Measurements from ENCODE around the gene UBA3.

Gene UBA3

GRCh38 chr3:69065318-69065964 lies 14.7 kb downstream of the UBA3 start:
- no peak for DNase-seq

- no peak for DNase-seq
Observed at GRCh38 chr3:69063636-69064035, 16.5 kb downstream of the UBA3 start.

- no peak for DNase-seq
Observed at GRCh38 chr3:69059688-69060087, 20.5 kb downstream of the UBA3 start.

GRCh38 chr3:69058947-69059224 lies 21.3 kb downstream of the UBA3 start:
- DNase-seq, result no peak

- no peak for DNase-seq
Observed at GRCh38 chr3:69058180-69058946, 21.8 kb downstream of the UBA3 start.

GRCh38 chr3:69052472-69052898 lies 27.7 kb downstream of the UBA3 start:
- no peak for DNase-seq

GRCh38 chr3:69051756-69052471 lies 28.3 kb downstream of the UBA3 start, which contains the start of gene TMF1:
TSS of gene TMF1 (minus strand) at chr3:69052333. CDS start at chr3:69052086, 247 bp downstream.
- DNase-seq, result peak; percentile 95

GRCh38 chr3:69048990-69049389 lies 31.2 kb downstream of the UBA3 start:
- DNase-seq, result no peak

- no peak for DNase-seq
Observed at GRCh38 chr3:69044608-69045007, 35.6 kb downstream of the UBA3 start.

- DNase-seq, result no peak
Observed at GRCh38 chr3:69033470-69033869, 46.7 kb downstream of the UBA3 start.

GRCh38 chr3:69032737-69033136 lies 47.4 kb downstream of the UBA3 start:
- no peak for DNase-seq

GRCh38 chr3:69032142-69032541 lies 48.0 kb downstream of the UBA3 start:
- DNase-seq, result no peak

- DNase-seq, result no peak
Observed at GRCh38 chr3:69031635-69032034, 48.5 kb downstream of the UBA3 start.

- DNase-seq, result no peak
Observed at GRCh38 chr3:69020857-69021256, 59.3 kb downstream of the UBA3 start.

- no peak for DNase-seq
Observed at GRCh38 chr3:69020424-69020823, 59.7 kb downstream of the UBA3 start.

GRCh38 chr3:69016901-69017300 lies 63.3 kb downstream of the UBA3 start:
- no peak for DNase-seq

GRCh38 chr3:69016102-69016501 lies 64.1 kb downstream of the UBA3 start:
- no peak for DNase-seq

GRCh38 chr3:69014022-69014580 lies 66.1 kb downstream of the UBA3 start:
- no peak for DNase-seq

GRCh38 chr3:69013253-69014021 lies 66.7 kb downstream of the UBA3 start, which contains the start of gene EOGT:
TSS of gene EOGT (minus strand) at chr3:69013684. CDS start at chr3:69009846, 3,838 bp downstream.
- DNase-seq, result peak; percentile 60

- DNase-seq, result no peak
Observed at GRCh38 chr3:69012800-69013252, 67.3 kb downstream of the UBA3 start.

- DNase-seq, result no peak
Observed at GRCh38 chr3:69012100-69012799, 67.9 kb downstream of the UBA3 start.

All from activated CD4-positive, alpha-beta T cell treated with anti-CD3 and anti-CD28 coated beads for 1 hour (primary cell).